ENCODE measurements around the gene TARBP2. TPM values are rescaled to one million over a fixed set of nuclear protein-coding genes. Genes with fewer than 3 reads are reported as not detected.

Gene TARBP2
- total RNA-seq, 1 experiment from 2014 or later = 47.8 TPM

DNA sequence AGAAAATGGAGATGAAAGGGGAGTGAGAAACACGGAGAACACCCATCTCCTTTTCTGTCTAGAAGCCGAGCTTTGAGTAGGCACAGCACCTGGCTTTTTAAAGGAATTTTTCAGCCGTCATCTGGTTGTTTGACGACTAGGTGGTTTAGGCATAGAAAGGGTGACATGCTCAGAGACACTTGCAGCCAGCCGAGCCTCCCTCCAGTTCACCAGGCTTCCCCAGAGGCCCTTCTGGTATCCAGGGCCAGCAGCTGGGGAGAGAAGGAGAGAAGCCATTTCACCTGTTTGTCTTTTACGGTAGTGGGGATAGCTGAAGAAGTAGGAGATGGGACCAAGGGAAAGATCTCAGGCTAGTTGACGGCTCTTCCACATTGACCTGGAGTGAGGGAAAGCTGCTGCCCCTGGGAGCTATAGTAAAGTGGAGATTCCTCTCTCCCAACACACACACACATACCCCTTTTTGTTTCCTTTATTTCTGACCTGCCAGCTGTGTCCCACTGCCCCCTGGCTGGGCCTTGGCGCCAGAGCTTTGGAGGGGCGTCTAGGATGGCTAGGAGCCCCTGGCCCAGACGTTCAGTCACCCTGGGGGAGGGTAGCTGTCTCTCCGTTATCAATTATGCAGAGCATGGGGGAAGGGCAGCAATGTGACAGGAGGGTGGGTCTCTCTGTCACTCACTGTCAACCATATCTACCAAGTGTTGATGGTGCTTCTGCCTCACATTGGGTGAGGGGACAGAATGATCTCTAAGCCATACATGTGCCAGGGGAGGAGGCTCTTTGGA, 7.3 kb upstream of the TARBP2 start:
- TF ChIP-seq, protein P1, sequence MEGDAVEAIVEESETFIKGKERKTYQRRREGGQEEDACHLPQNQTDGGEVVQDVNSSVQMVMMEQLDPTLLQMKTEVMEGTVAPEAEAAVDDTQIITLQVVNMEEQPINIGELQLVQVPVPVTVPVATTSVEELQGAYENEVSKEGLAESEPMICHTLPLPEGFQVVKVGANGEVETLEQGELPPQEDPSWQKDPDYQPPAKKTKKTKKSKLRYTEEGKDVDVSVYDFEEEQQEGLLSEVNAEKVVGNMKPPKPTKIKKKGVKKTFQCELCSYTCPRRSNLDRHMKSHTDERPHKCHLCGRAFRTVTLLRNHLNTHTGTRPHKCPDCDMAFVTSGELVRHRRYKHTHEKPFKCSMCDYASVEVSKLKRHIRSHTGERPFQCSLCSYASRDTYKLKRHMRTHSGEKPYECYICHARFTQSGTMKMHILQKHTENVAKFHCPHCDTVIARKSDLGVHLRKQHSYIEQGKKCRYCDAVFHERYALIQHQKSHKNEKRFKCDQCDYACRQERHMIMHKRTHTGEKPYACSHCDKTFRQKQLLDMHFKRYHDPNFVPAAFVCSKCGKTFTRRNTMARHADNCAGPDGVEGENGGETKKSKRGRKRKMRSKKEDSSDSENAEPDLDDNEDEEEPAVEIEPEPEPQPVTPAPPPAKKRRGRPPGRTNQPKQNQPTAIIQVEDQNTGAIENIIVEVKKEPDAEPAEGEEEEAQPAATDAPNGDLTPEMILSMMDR (conservative IDR thresholded peaks at IDR 0.05) = no peak
- TF ChIP-seq EZH2 (IDR thresholded peaks at IDR 0.05; ENCODE audit: low read depth) = no peak
- H3K27me3 ChIP-seq (ENCODE audit: insufficient read depth, low read depth) = no peaks in the 10 kb centered on the region
- CTCF ChIA-PET = interaction anchor here (0.6 to 0.9 kb wide), 2 partner anchors 132 to 173 kb away, joined by 4 to 5 read pairs; partner anchors contain the start of genes AAAS and ATF7
- H2AFZ ChIP-seq = peak overlapping the region; percentile 92
- no TSS peak for BruUV-seq (replicated peaks)
- no peak overlapping the region for H3K27ac ChIP-seq
- H3K9me2 ChIP-seq (ENCODE audit: insufficient read depth) = no peaks in the 10 kb centered on the region
- H3K4me1 ChIP-seq (replicated peaks; ENCODE audit: insufficient read depth) = peaks cover 25% of the 10 kb centered on the region; the same call in 1 of the 2 replicates
- H3F3A ChIP-seq (ENCODE audit: insufficient read depth, low read depth) = peaks cover 29% of the 10 kb centered on the region
- intact Hi-C loops (cut with micrococcal nuclease; ENCODE audit: unreplicated experiment) = no loop called here
- H3K4me3 ChIP-seq = peak overlapping the region; percentile 64
- H3K4me2 ChIP-seq = peak overlapping the region; percentile 83
- DNase-seq = peak in 1 of 2 experiments; percentile 6
- POLR2A ChIA-PET (ENCODE audit: unreplicated experiment) = interaction anchor here (0.6 to 0.7 kb wide), 3 partner anchors 77 to 679 kb away, joined by 4 to 22 read pairs (median 5); no protein-coding TSS in a partner anchor
- no peaks in the 10 kb centered on the region for H3K36me3 ChIP-seq (ENCODE audit: low read depth)
- H3K79me2 ChIP-seq (ENCODE audit: low read depth) = no peaks in the 10 kb centered on the region
- no peaks in the 10 kb centered on the region for H3K9me3 ChIP-seq (ENCODE audit: insufficient read depth, low read depth)
- no peaks in the 10 kb centered on the region for H4K20me1 ChIP-seq (ENCODE audit: insufficient read depth)

DNA sequence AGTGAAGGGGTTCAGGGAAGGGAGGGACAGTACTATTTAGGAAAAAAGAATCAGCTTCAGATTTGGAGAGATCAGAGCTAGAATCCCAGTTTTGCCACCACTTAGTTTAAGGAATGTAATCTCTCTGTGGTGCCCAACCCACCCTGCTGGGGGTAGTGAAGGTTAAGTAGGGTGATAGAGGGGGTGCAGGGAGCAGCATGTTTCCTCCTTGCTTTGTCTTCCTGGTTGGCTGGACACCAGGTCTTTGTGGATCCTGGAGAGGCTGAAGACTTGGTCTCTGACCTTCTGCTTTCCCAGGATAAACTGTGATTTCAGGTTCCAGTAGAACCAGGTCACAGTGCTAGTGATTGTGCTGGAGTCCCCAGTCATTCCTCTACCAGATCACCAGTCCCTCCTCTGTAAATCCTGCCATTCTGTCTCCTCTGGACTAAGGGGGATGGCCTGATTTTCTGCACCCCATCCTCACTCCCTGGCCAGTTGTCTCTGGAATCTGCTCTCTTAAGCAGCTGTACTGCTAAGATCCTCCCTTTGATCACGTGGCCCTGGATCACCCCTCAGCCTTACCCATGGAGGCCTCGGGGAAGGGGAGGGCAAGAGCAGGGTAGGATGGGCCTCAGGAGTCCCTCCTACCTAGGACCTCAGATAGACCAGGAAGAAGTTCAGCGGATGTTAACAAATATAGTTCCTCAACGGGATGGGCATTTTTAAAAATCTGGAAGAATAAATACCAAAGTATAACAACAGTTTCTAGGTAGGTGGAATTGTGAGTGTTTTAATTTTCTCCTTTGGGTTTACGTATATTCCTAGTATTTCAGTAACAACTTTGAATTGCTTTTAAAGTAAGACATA, 5.0 kb upstream of the TARBP2 start:
- no peaks in the 10 kb centered on the region for H3K9me3 ChIP-seq (ENCODE audit: insufficient read depth, low read depth)
- no peak overlapping the region for H3K27ac ChIP-seq
- no peaks in the 10 kb centered on the region for H3K36me3 ChIP-seq (ENCODE audit: low read depth)
- intact Hi-C loops (cut with micrococcal nuclease; ENCODE audit: unreplicated experiment) = no loop called here
- peaks cover 34% of the 10 kb centered on the region for H3F3A ChIP-seq (ENCODE audit: insufficient read depth, low read depth)
- peak overlapping the region; percentile 5 for H3K4me2 ChIP-seq
- BruUV-seq (replicated peaks) = no TSS peak
- POLR2A ChIA-PET (ENCODE audit: unreplicated experiment) = interaction anchor here (0.6 to 0.7 kb wide), 3 partner anchors 175 to 580 kb away, joined by 4 to 5 read pairs (median 4); no protein-coding TSS in a partner anchor
- peak; percentile 48 to 78 for DNase-seq
- no peak for TF ChIP-seq EZH2 (IDR thresholded peaks at IDR 0.05; ENCODE audit: low read depth)
- CTCF ChIA-PET = no interaction called here
- no peak overlapping the region for H3K4me3 ChIP-seq
- H2AFZ ChIP-seq = no peak overlapping the region
- H4K20me1 ChIP-seq (ENCODE audit: insufficient read depth) = no peaks in the 10 kb centered on the region
- peaks cover 25% of the 10 kb centered on the region; the same call in 1 of the 2 replicates for H3K4me1 ChIP-seq (replicated peaks; ENCODE audit: insufficient read depth)
- no peaks in the 10 kb centered on the region for H3K9me2 ChIP-seq (ENCODE audit: insufficient read depth)
- H3K79me2 ChIP-seq (ENCODE audit: low read depth) = no peaks in the 10 kb centered on the region
- H3K27me3 ChIP-seq (ENCODE audit: insufficient read depth, low read depth) = no peaks in the 10 kb centered on the region

DNA sequence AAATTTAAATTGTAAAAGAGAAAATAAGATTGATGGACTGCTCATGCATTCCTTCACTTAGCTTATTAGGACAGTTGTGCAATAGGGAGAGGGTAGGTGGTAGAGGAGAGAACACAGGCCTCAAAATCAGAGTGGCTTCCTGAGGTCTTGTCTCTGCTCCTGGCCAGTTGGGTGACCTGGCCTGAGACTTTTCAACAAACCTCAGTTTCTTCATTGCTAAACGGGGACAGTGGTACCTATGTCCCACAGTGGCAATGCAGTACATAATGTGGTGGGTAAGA, 4.4 kb upstream of the TARBP2 start:
- no peak for DNase-seq
- Histone ChIP-seq H2AFZ (no peak overlapping the region), H3K4me1 (replicated peaks; ENCODE audit: insufficient read depth) (peaks cover 25% of the 10 kb centered on the region; the same call in 1 of the 2 replicates), H3K4me2 (peak overlapping the region; percentile 5), H3F3A (ENCODE audit: insufficient read depth, low read depth) (peaks cover 34% of the 10 kb centered on the region), H3K79me2 (ENCODE audit: low read depth) (peaks cover 3% of the 10 kb centered on the region), H3K27me3 (ENCODE audit: insufficient read depth, low read depth) (no peaks in the 10 kb centered on the region), H3K4me3 (no peak overlapping the region), H3K27ac (no peak overlapping the region), H4K20me1 (ENCODE audit: insufficient read depth) (no peaks in the 10 kb centered on the region), H3K9me2 (ENCODE audit: insufficient read depth) (no peaks in the 10 kb centered on the region), H3K9me3 (ENCODE audit: insufficient read depth, low read depth) (no peaks in the 10 kb centered on the region), H3K36me3 (ENCODE audit: low read depth) (no peaks in the 10 kb centered on the region)
- BruUV-seq (replicated peaks) = TSS peak; percentile 20
- ChIA-PET POLR2A (ENCODE audit: unreplicated experiment) (interaction anchor here (0.7 kb wide), 1 partner anchor 398 kb away, joined by 4 read pairs; no protein-coding TSS in a partner anchor), CTCF (interaction anchor here (0.7 kb wide), 1 partner anchor 510 kb away, joined by 3 read pairs; no protein-coding TSS in a partner anchor)
- intact Hi-C loops (cut with micrococcal nuclease; ENCODE audit: unreplicated experiment) = no loop called here
- TF ChIP-seq, protein P1 (conservative IDR thresholded peaks at IDR 0.05) = no peak
- TF ChIP-seq EZH2 (IDR thresholded peaks at IDR 0.05; ENCODE audit: low read depth) = no peak

Data from PC-9 (cell line).